Astrocyte of the spinal cord (primary cell): ENCODE data around the gene CD248.
"Not testable (repeated sequence)": the region's sequence is repeated elsewhere in the genome, so short reads cannot be mapped to it uniquely, and the experiment has no call there.

Source experiments
- DNase-seq: peaks from one replicate; pipeline ENCODE4 v3.0.0; 2011; ENCODE audit warnings: low read depth, low spot score
- H3K4me3 ChIP-seq: 2 replicates; pipeline ENCODE4 v1.5.1; 2011; ENCODE audit warnings: low read depth, mild to moderate bottlenecking, low read length, moderate library complexity
- in situ Hi-C: cut with HindIII; loops from 2 replicates; pipeline ENCODE4 v1.10.0; 2017; ENCODE audit warnings: low sequenced_read_pairs
- TF ChIP-seq, protein P1 (sequence below): IDR thresholded peaks from 2 replicates; pipeline ENCODE4 v1.5.1; 2012; ENCODE audit warnings: low read depth, mild to moderate bottlenecking, low read length, inconsistent platforms

CD248 gene

DNA sequence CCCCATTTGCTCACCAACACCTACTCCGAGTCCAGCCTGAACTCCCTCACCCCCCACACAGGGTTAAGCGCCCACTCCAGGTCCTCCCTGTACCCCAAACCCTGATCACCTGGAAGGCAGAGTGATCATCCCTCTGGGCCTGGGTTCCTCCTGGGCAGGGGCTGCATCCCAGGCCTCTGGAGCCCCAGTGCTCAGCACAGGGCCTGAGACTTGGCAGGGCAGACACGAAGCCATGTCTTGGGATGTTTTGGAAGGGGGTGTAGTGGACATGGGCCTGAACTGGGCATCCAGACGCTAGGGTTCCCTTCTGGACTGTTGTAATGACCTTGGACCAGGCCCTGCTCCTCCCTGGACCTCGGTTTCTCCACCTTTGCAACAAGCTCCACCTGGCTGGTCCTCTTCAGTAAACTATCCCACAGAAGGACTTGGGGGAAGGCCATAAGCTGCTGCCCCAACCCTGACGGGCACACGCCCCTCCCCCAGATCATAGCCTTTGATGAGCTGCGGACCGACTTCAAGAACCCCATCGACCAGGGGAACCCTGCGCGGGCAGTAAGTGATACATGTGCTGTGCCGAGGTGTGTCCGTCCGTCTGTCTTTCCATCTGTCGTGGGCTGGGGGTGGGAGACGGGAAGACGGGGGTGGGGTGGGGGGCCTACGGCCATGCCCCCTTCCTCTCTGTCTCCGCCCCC is 34.9 kb downstream of the CD248 start:
- no peak for DNase-seq
- in situ Hi-C loops = no loop called here
- TF ChIP-seq, protein P1, sequence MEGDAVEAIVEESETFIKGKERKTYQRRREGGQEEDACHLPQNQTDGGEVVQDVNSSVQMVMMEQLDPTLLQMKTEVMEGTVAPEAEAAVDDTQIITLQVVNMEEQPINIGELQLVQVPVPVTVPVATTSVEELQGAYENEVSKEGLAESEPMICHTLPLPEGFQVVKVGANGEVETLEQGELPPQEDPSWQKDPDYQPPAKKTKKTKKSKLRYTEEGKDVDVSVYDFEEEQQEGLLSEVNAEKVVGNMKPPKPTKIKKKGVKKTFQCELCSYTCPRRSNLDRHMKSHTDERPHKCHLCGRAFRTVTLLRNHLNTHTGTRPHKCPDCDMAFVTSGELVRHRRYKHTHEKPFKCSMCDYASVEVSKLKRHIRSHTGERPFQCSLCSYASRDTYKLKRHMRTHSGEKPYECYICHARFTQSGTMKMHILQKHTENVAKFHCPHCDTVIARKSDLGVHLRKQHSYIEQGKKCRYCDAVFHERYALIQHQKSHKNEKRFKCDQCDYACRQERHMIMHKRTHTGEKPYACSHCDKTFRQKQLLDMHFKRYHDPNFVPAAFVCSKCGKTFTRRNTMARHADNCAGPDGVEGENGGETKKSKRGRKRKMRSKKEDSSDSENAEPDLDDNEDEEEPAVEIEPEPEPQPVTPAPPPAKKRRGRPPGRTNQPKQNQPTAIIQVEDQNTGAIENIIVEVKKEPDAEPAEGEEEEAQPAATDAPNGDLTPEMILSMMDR = no peak
- no peak overlapping the region for H3K4me3 ChIP-seq

DNA sequence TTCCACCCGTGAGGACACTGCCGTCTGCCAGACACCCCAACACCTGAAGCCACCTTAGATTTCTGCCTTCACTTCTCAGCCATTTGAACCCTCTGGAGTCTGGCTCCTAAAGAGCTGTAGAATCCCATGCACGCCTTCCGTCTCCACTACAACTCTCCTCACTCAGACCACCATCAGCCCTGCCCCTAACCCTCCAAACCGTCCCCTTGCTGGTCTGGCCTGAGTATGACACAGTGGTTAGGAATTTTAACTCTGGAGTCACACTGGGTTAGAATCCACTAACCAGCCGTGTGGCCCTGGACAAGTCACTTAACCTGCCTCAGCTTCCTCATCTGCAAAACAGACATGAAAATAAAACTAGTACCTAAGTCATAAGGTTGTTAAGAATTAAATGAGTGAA is 35.8 kb downstream of the CD248 start:
- DNase-seq = no peak
- no peak overlapping the region for H3K4me3 ChIP-seq
- TF ChIP-seq, protein P1 = no peak
- in situ Hi-C loops = no loop called here

DNA sequence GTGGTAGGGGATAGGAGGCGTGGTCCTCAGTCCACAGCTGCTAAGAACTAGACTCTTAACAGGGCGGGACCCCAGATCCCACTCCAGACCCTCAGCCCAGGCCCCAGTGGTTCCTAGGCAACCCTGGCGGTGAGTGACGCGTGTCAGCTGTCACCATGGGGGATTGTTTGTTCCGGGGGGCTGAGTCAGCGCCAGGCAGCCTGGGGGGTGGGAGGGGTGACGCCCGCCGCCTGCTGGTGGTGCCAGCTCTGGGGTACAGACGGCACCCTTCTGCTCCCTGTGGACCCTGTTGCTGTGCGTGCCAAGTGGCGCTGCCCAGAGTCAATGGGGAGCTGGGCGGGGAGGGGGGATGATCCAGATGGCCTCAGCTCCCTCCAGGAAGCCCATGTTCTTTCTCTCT is 36.4 kb downstream of the CD248 start:
- peak; percentile 7 for DNase-seq
- in situ Hi-C loops = no loop called here
- H3K4me3 ChIP-seq = no peak overlapping the region
- TF ChIP-seq, protein P1 = no peak

DNA sequence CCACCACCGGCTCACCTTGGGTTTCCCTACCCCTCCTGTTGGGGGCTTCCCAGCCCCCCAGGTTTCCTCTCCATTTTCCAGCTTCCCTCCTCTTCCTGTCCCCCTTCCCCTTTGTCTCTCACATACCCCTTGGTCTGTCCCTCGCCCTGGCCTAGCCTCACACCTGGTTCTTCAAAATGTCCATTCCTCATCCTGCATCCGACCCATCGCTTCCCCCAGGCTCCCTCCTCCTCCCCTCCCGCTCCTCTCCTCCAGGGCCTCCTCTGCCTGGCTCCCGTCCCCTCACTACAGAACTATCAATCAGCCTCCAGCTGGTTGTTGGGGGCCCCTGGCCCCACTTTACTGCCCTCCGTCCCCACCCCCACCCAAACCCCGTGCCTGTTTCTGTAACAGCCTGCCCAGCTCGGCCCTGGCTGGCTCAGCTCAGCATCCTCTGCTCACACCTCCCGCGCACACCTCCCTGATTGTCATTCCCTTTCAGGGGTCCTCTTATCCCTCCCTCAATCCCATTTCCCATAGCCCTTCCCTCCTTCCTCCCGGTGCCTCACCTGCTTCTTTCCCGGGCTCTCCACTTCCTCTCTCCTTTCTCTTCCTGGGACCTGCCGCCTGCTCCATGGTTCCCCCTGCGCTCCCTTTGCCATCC is 37.6 kb downstream of the CD248 start:
- no peak overlapping the region for H3K4me3 ChIP-seq
- in situ Hi-C loops = no loop called here
- TF ChIP-seq, protein P1 = no peak

DNA sequence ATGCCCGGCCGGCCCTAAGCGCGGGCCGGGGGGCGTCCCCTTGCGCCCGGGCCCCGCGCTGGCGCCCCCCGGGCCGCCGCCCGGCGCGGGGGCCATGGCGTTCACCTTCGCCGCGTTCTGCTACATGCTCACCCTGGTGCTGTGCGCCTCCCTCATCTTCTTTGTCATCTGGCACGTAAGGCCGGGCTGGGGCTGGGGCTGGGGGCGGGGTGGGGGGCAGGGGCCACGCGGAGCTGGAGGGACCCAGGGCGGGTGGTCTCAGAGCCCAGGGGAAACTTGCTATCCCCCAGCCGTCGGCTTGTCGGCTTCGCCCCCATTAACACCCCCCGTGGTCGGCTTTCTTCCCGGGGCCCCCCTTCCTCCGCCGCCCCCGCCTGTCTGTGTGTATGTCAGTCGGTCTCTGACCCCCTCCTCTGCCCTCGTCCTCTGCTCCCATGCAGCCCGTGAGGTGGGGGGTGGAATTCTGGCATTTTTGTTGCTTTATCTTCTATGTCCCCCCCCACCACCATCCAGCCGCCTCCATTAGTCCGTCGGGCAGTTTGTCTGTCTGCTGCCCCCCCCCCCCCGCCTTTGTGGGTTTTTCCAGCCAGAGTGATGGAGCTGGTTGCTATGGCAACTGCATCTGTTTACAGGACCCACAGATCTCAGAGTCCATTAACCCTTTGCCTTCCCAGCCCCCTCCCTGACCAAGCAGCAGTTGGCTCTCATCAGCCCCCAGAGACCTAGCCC is 38.3 kb downstream of the CD248 start:
- in situ Hi-C loops = no loop called here
- peak; percentile 20 for DNase-seq
- peak overlapping the region; percentile 12 for H3K4me3 ChIP-seq
- TF ChIP-seq, protein P1 = no peak

More for the DNA sequence above, 37.6 kb downstream of the CD248 start:
- DNase-seq = no peak

DNA sequence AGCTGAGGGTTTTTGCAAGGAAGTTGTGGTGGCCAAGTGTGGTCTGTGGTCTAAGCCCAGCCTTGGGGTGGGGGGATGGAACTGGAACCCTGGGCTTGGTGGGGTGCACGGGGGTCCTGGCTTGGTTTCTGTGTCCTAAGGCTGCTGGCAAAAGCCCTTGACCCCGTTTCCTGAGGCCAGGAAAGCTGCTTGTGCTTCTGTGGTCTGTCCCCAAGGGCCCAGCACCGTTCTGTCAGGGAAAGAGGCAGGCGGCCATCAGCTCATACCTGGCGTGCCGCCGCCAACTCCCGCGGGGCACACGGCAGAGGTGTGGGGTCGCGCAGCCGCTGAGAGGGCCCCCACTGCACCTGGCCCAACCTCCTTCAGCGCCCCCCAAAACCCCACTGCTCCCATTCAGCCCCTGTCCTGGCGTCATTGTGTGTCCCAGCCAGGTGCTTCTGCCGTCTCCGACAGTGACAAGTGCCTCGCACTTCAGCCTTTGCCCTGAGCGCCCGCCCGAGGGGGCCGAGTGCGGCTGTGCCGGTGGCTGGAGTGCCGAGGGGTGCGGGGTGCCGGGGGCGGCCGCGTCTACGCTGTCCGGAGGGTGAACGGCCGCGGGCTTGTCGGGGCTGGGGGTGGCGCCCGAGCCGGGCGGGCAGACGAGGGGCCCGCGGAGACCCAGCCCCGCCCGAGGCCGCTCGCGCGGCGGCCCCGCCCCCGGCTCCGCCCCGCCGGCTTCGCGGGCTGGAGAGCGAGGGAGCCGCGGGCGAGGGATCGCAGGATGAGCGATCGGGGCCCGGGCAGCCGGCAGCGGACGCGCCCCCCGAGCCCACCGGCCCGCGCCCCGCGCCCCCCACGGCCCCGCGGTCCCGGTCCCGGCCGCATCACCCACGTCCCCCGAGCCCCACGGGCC is 39.1 kb downstream of the CD248 start, which contains the start of gene CNIH2:
TSS of gene CNIH2 (plus strand) at position 705 of the 892 bp plus-strand sequence. CDS start 282 bp downstream, outside the sequence.
- TF ChIP-seq, protein P1 = no peak
- H3K4me3 ChIP-seq = peak within 1 kb of the TSS; percentile 12
- in situ Hi-C loops = no loop called here
- DNase-seq = no peak

DNA sequence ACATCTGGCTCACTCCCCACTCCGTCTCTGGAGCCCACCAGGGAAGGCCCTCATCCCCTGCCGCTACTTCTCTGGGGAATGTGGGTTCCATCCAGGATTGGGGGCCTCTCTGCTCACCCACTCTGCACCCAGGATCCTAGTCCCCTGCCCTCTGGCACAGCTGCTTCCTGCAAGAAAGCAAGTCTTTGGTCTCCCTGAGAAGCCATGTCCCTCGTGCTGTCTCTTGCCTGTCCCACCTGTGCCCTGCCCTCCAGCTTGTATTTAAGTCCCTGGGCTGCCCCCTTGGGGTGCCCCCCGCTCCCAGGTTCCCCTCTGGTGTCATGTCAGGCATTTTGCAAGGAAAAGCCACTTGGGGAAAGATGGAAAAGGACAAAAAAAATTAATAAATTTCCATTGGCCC is 39.8 kb downstream of the CD248 start:
- DNase-seq, in situ Hi-C loops, H3K4me3 ChIP-seq: not testable (repeated sequence)

DNA sequence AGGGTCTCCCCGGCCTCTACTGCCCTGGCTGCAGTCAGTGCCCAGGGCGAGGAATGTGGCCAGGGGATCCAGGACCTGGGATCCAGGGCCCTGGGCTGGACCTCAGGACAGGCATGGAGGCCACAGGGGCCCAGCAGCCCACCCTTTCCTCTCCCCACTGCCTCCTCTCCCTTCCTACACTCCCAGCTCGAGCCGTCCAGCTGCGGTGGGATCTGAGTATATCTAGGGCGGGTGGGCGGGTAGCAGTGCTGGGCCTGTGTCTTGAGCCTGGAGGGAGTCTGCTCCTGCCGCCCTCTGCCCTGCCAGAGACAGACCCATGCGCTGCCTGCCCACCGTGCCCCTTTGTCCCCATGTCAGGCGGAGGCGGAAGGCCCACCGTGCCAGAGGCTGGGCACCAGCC is 40.2 kb downstream of the CD248 start:
- DNase-seq, H3K4me3 ChIP-seq, in situ Hi-C loops: not testable (repeated sequence)
